ENCODE measurements around the gene RHOH.

DNA sequence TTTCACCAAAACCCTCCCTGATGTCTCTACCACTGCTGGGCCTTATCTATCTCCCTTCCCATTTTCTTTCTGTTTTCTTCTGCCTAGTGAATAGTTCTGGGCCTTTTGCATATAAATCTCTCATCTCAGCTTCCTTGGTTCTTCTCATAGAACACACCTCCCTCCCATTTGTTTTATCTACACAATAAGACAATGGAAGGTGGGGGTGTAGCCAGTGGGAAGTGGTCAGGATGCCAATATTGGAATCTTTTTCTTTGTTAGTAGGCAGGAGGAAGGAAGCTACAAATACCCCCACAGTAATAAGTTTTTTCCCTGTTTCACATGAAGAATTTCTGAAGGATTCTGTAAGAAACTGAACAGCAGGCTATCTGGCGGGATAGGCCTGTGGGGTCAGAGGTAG, 30.9 kb upstream of the RHOH start:
- TF ChIP-seq, protein P1, sequence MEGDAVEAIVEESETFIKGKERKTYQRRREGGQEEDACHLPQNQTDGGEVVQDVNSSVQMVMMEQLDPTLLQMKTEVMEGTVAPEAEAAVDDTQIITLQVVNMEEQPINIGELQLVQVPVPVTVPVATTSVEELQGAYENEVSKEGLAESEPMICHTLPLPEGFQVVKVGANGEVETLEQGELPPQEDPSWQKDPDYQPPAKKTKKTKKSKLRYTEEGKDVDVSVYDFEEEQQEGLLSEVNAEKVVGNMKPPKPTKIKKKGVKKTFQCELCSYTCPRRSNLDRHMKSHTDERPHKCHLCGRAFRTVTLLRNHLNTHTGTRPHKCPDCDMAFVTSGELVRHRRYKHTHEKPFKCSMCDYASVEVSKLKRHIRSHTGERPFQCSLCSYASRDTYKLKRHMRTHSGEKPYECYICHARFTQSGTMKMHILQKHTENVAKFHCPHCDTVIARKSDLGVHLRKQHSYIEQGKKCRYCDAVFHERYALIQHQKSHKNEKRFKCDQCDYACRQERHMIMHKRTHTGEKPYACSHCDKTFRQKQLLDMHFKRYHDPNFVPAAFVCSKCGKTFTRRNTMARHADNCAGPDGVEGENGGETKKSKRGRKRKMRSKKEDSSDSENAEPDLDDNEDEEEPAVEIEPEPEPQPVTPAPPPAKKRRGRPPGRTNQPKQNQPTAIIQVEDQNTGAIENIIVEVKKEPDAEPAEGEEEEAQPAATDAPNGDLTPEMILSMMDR (IDR thresholded peaks at IDR 0.05; ENCODE audit: insufficient read depth, low read depth, low read length) = no peak
- no peak for TF ChIP-seq EZH2 (IDR thresholded peaks at IDR 0.05; ENCODE audit: insufficient read depth, low read length)

Measured in astrocyte (in vitro differentiated cells and primary cell).